Heart right ventricle (tissue), 16 donors: Measurements from ENCODE around the gene SKAP1. TPM values are rescaled to one million over a fixed set of nuclear protein-coding genes. Genes with fewer than 3 reads are reported as not detected.

Experiments
- ATAC-seq, 8 donors: fragments of 200-7000 bp; cut with Tn5 transposase; one replicate each; pipeline ENCODE4 v1.9.1; 2020; ENCODE audit warnings: mild to moderate bottlenecking in 8 of 8, moderate library complexity in 8 of 8, moderate number of reproducible peaks in 1 of 8
- DNase-seq, 2 donors: peaks; one replicate each; pipeline ENCODE4 v3.0.0-alpha.2; 2020
- H3K27ac ChIP-seq, 10 donors: fragments of 200-600 bp; sonication (generic) in 2 of 10; one replicate each; pipeline versions ENCODE4 v1.5.0 to v1.8.0; 2020 to 2022; ENCODE audit warnings: mild to moderate bottlenecking in 3 of 10
- H3K27me3 ChIP-seq, 7 donors: fragments of 200-600 bp; one replicate each; pipeline ENCODE4 v1.8.0; 2021 to 2022; ENCODE audit warnings: mild to moderate bottlenecking in 2 of 7
- H3K36me3 ChIP-seq, 9 donors: fragments of 200-600 bp; sonication (generic) in 1 of 9; one replicate each; pipeline versions ENCODE4 v1.5.0 to v1.8.0; 2020 to 2022; ENCODE audit warnings: mild to moderate bottlenecking in 2 of 9
- H3K4me1 ChIP-seq, 9 donors: fragments of 200-600 bp; sonication (generic) in 1 of 9; one replicate each; pipeline versions ENCODE4 v1.5.0 to v1.8.0; 2020 to 2022; ENCODE audit warnings: mild to moderate bottlenecking in 4 of 9
- H3K4me3 ChIP-seq, 10 donors: fragments of 200-600 bp; sonication (generic) in 2 of 10; one replicate each; pipeline versions ENCODE4 v1.5.0 to v1.8.0; 2020 to 2022; ENCODE audit warnings: mild to moderate bottlenecking in 7 of 10, moderate library complexity in 2 of 10
- H3K9me3 ChIP-seq, 11 donors: fragments of 200-600 bp in 10 of 11; sonication (generic) in 2 of 11; one replicate each; pipeline versions ENCODE4 v1.5.0 to v1.8.0; 2013 to 2022; ENCODE audit warnings: mild to moderate bottlenecking in 2 of 11, control low read depth in 1 of 11, moderate library complexity in 1 of 11
- CTCF ChIP-seq, 9 donors: fragments of 200-600 bp; sonication (generic) in 2 of 9; IDR thresholded peaks; one replicate each; pipeline versions ENCODE4 v1.5.0 to v1.8.0; 2021 to 2022; ENCODE audit warnings: antibody characterized with exemption in 9 of 9, mild to moderate bottlenecking in 5 of 9, moderate library complexity in 1 of 9
- WGBS, 2 donors: extraction: QIAGEN DNeasy Blood & Tissue Kit; methylation state at CpG; one replicate each; pipeline ENCODE4 v1.1.7; 2013; ENCODE audit warnings: inconsistent platforms in 1 of 2; 5-methylcytosine and 5-hydroxymethylcytosine counted together
- intact Hi-C, 10 donors: fragments of 100-400 bp; cut with DNase I; formaldehyde crosslinking; loops; one replicate each; pipeline versions ENCODE4 v1.11.1 to v1.14.2; 2022
- polyA plus RNA-seq, 2 donors: library from polyadenylated mRNA; stranded (reverse); fragments of 200-250 nt; gene quantifications; one replicate each; pipeline ENCODE4 v1.2.3, GENCODE V29; 2013
- total RNA-seq, 10 donors: library from RNA; stranded (reverse); fragmentation: NEBNext Ultra II Directional in 3 of 10; extraction: Animal tissue kit (Norgen Biotek cat#: 25700) in 3 of 10; gene quantifications; one replicate each; pipeline versions ENCODE4 v1.2.1 to v1.2.4, GENCODE V29; 2021 to 2023
- donor health status: Arrhythmogenic right ventricular cardiomyopathy.
- donor health status: ischemic (EF 13 %, LVEDD 7.1; RV severe dilation, severe dysfunction).
- donor health status: healthy with polysubstance abuse.
- donor health status: DM: no; HTN: yes; CAD: no.
- donor health status: DM: no; HTN: no; CAD: no.
- donor health status: ischemic (EF 25% LVEDD 6.9; RV normal size, moderate dysfunction).
- donor health status: ischemic (EF 25% LVEDD 5.7; RV mildly dilated, moderate dysfunction).
- donor health status: healthy.
- donor health status: DM: yes; HTN: yes; CAD: no.
- donor health status: Ischemic cardiomyopathy.
- donor health status: ischemic (EF 35%, LVEDD 5.7; RV mildly dilated, moderate dysfunction).
- donor health status: nonischemic (EF 11% LVEDD 7.7; RV severe dilation, severe dysfunction).
- donor health status: DM: yes; HTN: yes; CAD: no.
- donor health status: PGD.
- donor health status: ischemic (EF 29% LVEDD 5.4; RV normal size, mild dysfunction).
- donor health status: nonischemic (EF 23%, LVEDD 6.1; RV moderate dilation, normal function).

SKAP1 gene
- total and polyA plus RNA-seq, 12 donors: 0.33 to 1.7 (median 0.75) TPM; not detected in 5

DNA sequence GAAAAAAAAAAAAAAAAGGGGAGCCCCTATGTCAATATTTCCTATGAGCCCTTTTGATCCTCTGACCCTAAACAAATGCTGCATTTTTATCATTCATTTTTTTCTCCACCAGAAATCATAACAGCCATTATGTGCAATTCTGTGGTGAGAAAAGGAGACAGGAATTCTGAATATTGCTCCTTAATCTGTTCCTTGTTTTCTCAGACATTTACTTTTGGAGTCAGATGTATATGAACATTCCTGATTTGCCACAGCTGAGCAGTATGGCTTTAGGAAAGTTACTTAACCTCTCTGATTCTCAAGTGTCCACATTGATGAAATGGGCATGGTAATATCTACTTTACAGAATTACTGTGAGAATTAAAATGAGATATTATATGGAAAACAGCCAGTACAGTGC, 144.4 kb downstream of the SKAP1 start:
- ATAC-seq (no peak), DNase-seq (no peak)
- peaks cover 0 to 44% (median 19%) of the 10 kb centered on the region in 7 donors for H3K27me3 ChIP-seq
- H3K27ac ChIP-seq: no peak overlapping the region
- H3K4me1 ChIP-seq: peaks cover 0 to 9% (median 0%) of the 10 kb centered on the region in 9 donors
- no peaks in the 10 kb centered on the region for H3K9me3 ChIP-seq
- H3K4me3 ChIP-seq: no peak overlapping the region
- intact Hi-C loops: no loop called here
- H3K36me3 ChIP-seq: no peaks in the 10 kb centered on the region
- no peak for TF ChIP-seq CTCF (IDR thresholded peaks at IDR 0.05)

- DNase-seq: no peak
- no peak for ATAC-seq
- H3K4me3 ChIP-seq: no peak overlapping the region
- H3K27me3 ChIP-seq: peaks cover 0 to 32% (median 11%) of the 10 kb centered on the region in 7 donors
- intact Hi-C loops: no loop called here
- no peaks in the 10 kb centered on the region for H3K9me3 ChIP-seq
- WGBS, 2 donors: 52 to 66% methylated on average over 1 of the region's 1 CpG
- H3K4me1 ChIP-seq: peaks cover 0 to 9% (median 0%) of the 10 kb centered on the region in 9 donors
- H3K36me3 ChIP-seq: no peaks in the 10 kb centered on the region
- no peak for TF ChIP-seq CTCF (IDR thresholded peaks at IDR 0.05)
- H3K27ac ChIP-seq: no peak overlapping the region
Observed at GRCh38 chr17:48283907-48284306, 146.1 kb downstream of the SKAP1 start.

DNA sequence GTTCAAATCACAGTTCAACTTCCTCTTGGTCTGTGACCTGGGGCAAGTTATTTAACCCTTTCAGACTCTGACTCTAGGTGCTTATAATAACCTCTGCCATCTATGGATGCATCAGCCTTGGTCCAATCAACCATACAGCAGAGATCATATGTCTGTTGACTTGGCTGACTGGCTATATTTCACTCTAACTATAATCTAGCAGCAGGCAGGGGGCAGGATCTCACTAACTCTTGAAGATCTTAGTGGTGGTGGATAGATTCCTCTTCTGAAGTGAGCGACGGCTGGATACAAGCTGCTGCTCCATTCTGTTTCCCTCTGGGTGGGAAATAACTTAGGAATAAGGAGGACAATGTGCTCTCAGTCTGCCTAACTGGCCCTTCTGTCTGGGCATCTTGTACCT, 146.6 kb downstream of the SKAP1 start:
- no peak for TF ChIP-seq CTCF (IDR thresholded peaks at IDR 0.05)
- H3K27me3 ChIP-seq: peaks cover 0 to 30% (median 10%) of the 10 kb centered on the region in 7 donors
- no peak for ATAC-seq
- peaks cover 0 to 9% (median 0%) of the 10 kb centered on the region in 9 donors for H3K4me1 ChIP-seq
- no peaks in the 10 kb centered on the region for H3K9me3 ChIP-seq
- intact Hi-C loops: no loop called here
- H3K36me3 ChIP-seq: no peaks in the 10 kb centered on the region
- no peak for DNase-seq
- WGBS, 2 donors: 62 to 65% methylated on average over 2 of the region's 2 CpGs
- no peak overlapping the region for H3K27ac ChIP-seq
- no peak overlapping the region for H3K4me3 ChIP-seq

DNA sequence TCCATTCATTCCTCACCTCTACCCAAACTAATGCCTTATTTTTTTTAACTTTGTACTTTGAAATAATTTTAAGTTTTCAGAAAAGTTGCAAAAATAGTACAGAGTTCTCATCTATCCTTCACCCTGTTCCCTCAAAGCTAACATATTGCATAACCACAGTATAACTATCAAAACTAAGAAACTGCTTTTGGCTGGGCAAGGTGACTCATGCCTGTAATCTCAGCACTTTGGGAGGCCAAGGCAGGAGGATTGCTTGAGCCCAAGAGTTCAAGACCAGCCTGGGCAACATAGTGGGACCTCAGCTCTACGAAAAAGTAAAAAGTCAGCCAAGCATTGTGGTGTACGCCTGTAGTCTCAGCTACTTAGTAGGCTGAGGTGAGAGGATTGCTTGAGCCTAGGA, 147.7 kb downstream of the SKAP1 start:
- no peaks in the 10 kb centered on the region for H3K9me3 ChIP-seq
- peaks cover 0 to 21% (median 7%) of the 10 kb centered on the region in 7 donors for H3K27me3 ChIP-seq
- no peak for ATAC-seq
- peaks cover 0 to 9% (median 0%) of the 10 kb centered on the region in 9 donors for H3K4me1 ChIP-seq
- no peak overlapping the region for H3K27ac ChIP-seq
- 92 to 96% methylated on average over 2 of the region's 2 CpGs for WGBS, 2 donors
- intact Hi-C loops: no loop called here
- no peak for TF ChIP-seq CTCF (IDR thresholded peaks at IDR 0.05)
- no peaks in the 10 kb centered on the region for H3K36me3 ChIP-seq
- DNase-seq: no peak
- no peak overlapping the region for H3K4me3 ChIP-seq
